Measurements from ENCODE around the gene MAN1A1.

MAN1A1 gene

GRCh38 chr6:119350952-119351372 lies 1.4 kb upstream of the MAN1A1 start:
- Mint-ChIP-seq H3K4me1 (ENCODE audit: low read depth) (peaks cover 61% of the 10 kb centered on the region), H3K36me3 (ENCODE audit: low read depth) (peaks cover 9% of the 10 kb centered on the region), H3K4me3 (peak overlapping the region; percentile 78), H3K9me3 (no peaks in the 10 kb centered on the region), H3K27me3 (no peaks in the 10 kb centered on the region), H3K27ac (peak overlapping the region; percentile 84)

- no peaks in the 10 kb centered on the region for H3K9me3 Mint-ChIP-seq
- H3K4me3 Mint-ChIP-seq = peak overlapping the region; percentile 78
- peaks cover 14% of the 10 kb centered on the region for H3K36me3 Mint-ChIP-seq (ENCODE audit: low read depth)
- peaks cover 64% of the 10 kb centered on the region for H3K4me1 Mint-ChIP-seq (ENCODE audit: low read depth)
- peak overlapping the region; percentile 84 for H3K27ac Mint-ChIP-seq
- no peaks in the 10 kb centered on the region for H3K27me3 Mint-ChIP-seq
Measured at GRCh38 chr6:119350202-119350951, 816 bp upstream of the MAN1A1 start.

GRCh38 chr6:119348748-119349360 lies 707 bp downstream of the MAN1A1 start:
- Mint-ChIP-seq H3K36me3 (ENCODE audit: low read depth) (peaks cover 25% of the 10 kb centered on the region), H3K4me1 (ENCODE audit: low read depth) (peaks cover 64% of the 10 kb centered on the region), H3K27me3 (no peaks in the 10 kb centered on the region), H3K27ac (peak overlapping the region; percentile 82), H3K9me3 (no peaks in the 10 kb centered on the region), H3K4me3 (peak overlapping the region; percentile 93)

- H3K4me3 Mint-ChIP-seq = peak overlapping the region; percentile 93
- H3K9me3 Mint-ChIP-seq = no peaks in the 10 kb centered on the region
- H3K4me1 Mint-ChIP-seq (ENCODE audit: low read depth) = peaks cover 63% of the 10 kb centered on the region
- H3K27me3 Mint-ChIP-seq = no peaks in the 10 kb centered on the region
- peak overlapping the region; percentile 87 for H3K27ac Mint-ChIP-seq
- H3K36me3 Mint-ChIP-seq (ENCODE audit: low read depth) = peaks cover 31% of the 10 kb centered on the region
Measured at GRCh38 chr6:119348096-119348747, 1.3 kb downstream of the MAN1A1 start.

- peak overlapping the region; percentile 87 for H3K27ac Mint-ChIP-seq
- H3K4me1 Mint-ChIP-seq (ENCODE audit: low read depth) = peaks cover 60% of the 10 kb centered on the region
- H3K4me3 Mint-ChIP-seq = peak overlapping the region; percentile 93
- peaks cover 32% of the 10 kb centered on the region for H3K36me3 Mint-ChIP-seq (ENCODE audit: low read depth)
- no peaks in the 10 kb centered on the region for H3K9me3 Mint-ChIP-seq
- no peaks in the 10 kb centered on the region for H3K27me3 Mint-ChIP-seq
Measured at GRCh38 chr6:119347466-119348095, 2.0 kb downstream of the MAN1A1 start.

- Mint-ChIP-seq H3K4me1 (ENCODE audit: low read depth) (peaks cover 58% of the 10 kb centered on the region), H3K4me3 (peak overlapping the region; percentile 93), H3K36me3 (ENCODE audit: low read depth) (peaks cover 36% of the 10 kb centered on the region), H3K27me3 (no peaks in the 10 kb centered on the region), H3K9me3 (no peaks in the 10 kb centered on the region), H3K27ac (no peak overlapping the region)
Measured at GRCh38 chr6:119346936-119347335, 2.6 kb downstream of the MAN1A1 start.

GRCh38 chr6:119346450-119346849 lies 3.1 kb downstream of the MAN1A1 start:
- Mint-ChIP-seq H3K4me3 (peak overlapping the region; percentile 93), H3K9me3 (no peaks in the 10 kb centered on the region), H3K27ac (peak overlapping the region; percentile 51), H3K27me3 (no peaks in the 10 kb centered on the region), H3K36me3 (ENCODE audit: low read depth) (peaks cover 38% of the 10 kb centered on the region), H3K4me1 (ENCODE audit: low read depth) (peaks cover 58% of the 10 kb centered on the region)

GRCh38 chr6:119345114-119345513 lies 4.4 kb downstream of the MAN1A1 start:
- Mint-ChIP-seq H3K4me3 (peak overlapping the region; percentile 2), H3K27ac (no peak overlapping the region), H3K9me3 (no peaks in the 10 kb centered on the region), H3K4me1 (ENCODE audit: low read depth) (peaks cover 68% of the 10 kb centered on the region), H3K27me3 (no peaks in the 10 kb centered on the region), H3K36me3 (ENCODE audit: low read depth) (peaks cover 47% of the 10 kb centered on the region)

GRCh38 chr6:119344306-119344705 lies 5.3 kb downstream of the MAN1A1 start:
- no peak overlapping the region for H3K27ac Mint-ChIP-seq
- peaks cover 72% of the 10 kb centered on the region for H3K4me1 Mint-ChIP-seq (ENCODE audit: low read depth)
- H3K9me3 Mint-ChIP-seq = no peaks in the 10 kb centered on the region
- H3K36me3 Mint-ChIP-seq (ENCODE audit: low read depth) = peaks cover 50% of the 10 kb centered on the region
- no peaks in the 10 kb centered on the region for H3K27me3 Mint-ChIP-seq
- H3K4me3 Mint-ChIP-seq = no peak overlapping the region

- Mint-ChIP-seq H3K4me3 (no peak overlapping the region), H3K27ac (no peak overlapping the region), H3K9me3 (no peaks in the 10 kb centered on the region), H3K4me1 (ENCODE audit: low read depth) (peaks cover 79% of the 10 kb centered on the region), H3K36me3 (ENCODE audit: low read depth) (peaks cover 56% of the 10 kb centered on the region), H3K27me3 (no peaks in the 10 kb centered on the region)
Measured at GRCh38 chr6:119343573-119344146, 5.9 kb downstream of the MAN1A1 start.

GRCh38 chr6:119343167-119343566 lies 6.4 kb downstream of the MAN1A1 start:
- H3K4me3 Mint-ChIP-seq = no peak overlapping the region
- peaks cover 61% of the 10 kb centered on the region for H3K36me3 Mint-ChIP-seq (ENCODE audit: low read depth)
- no peaks in the 10 kb centered on the region for H3K9me3 Mint-ChIP-seq
- H3K4me1 Mint-ChIP-seq (ENCODE audit: low read depth) = peaks cover 81% of the 10 kb centered on the region
- no peak overlapping the region for H3K27ac Mint-ChIP-seq
- H3K27me3 Mint-ChIP-seq = no peaks in the 10 kb centered on the region

- Mint-ChIP-seq H3K9me3 (no peaks in the 10 kb centered on the region), H3K36me3 (ENCODE audit: low read depth) (peaks cover 63% of the 10 kb centered on the region), H3K27ac (peak overlapping the region; percentile 5), H3K27me3 (no peaks in the 10 kb centered on the region), H3K4me1 (ENCODE audit: low read depth) (peaks cover 77% of the 10 kb centered on the region), H3K4me3 (no peak overlapping the region)
Measured at GRCh38 chr6:119342430-119342829, 7.1 kb downstream of the MAN1A1 start.

- no peaks in the 10 kb centered on the region for H3K27me3 Mint-ChIP-seq
- H3K9me3 Mint-ChIP-seq = no peaks in the 10 kb centered on the region
- H3K4me3 Mint-ChIP-seq = no peak overlapping the region
- peaks cover 77% of the 10 kb centered on the region for H3K4me1 Mint-ChIP-seq (ENCODE audit: low read depth)
- peaks cover 62% of the 10 kb centered on the region for H3K36me3 Mint-ChIP-seq (ENCODE audit: low read depth)
- no peak overlapping the region for H3K27ac Mint-ChIP-seq
Measured at GRCh38 chr6:119340796-119341487, 8.6 kb downstream of the MAN1A1 start.

GRCh38 chr6:119339941-119340456 lies 9.6 kb downstream of the MAN1A1 start:
- no peaks in the 10 kb centered on the region for H3K27me3 Mint-ChIP-seq
- no peak overlapping the region for H3K4me3 Mint-ChIP-seq
- H3K36me3 Mint-ChIP-seq (ENCODE audit: low read depth) = peaks cover 54% of the 10 kb centered on the region
- H3K9me3 Mint-ChIP-seq = no peaks in the 10 kb centered on the region
- no peak overlapping the region for H3K27ac Mint-ChIP-seq
- H3K4me1 Mint-ChIP-seq (ENCODE audit: low read depth) = peaks cover 73% of the 10 kb centered on the region

Measured in stimulated activated naive CD8-positive, alpha-beta T cell treated with anti-CD3 and anti-CD28 coated beads, Interleukin-15, Interleukin-2, amounts not matched to agents 100 ng/mL and 50 ng/mL, for 24 hours (primary cell).